Measurements from ENCODE around the gene ACTC1. TPM values are rescaled to one million over a fixed set of nuclear protein-coding genes. Genes with fewer than 3 reads are reported as not detected.

The ACTC1 gene
- total RNA-seq, 1 experiment from 2014 or later: not detected

- no peaks in the 10 kb centered on the region for H3K9me3 ChIP-seq (ENCODE audit: insufficient read depth, low read depth)
- intact Hi-C loops (cut with micrococcal nuclease; ENCODE audit: unreplicated experiment): no loop called here
- H3K4me3 ChIP-seq: no peak overlapping the region
- H3K36me3 ChIP-seq (ENCODE audit: low read depth): no peaks in the 10 kb centered on the region
- ChIA-PET POLR2A (ENCODE audit: unreplicated experiment) (no interaction called here), CTCF (no interaction called here)
- H3K79me2 ChIP-seq (ENCODE audit: low read depth): no peaks in the 10 kb centered on the region
- H3K9me2 ChIP-seq (ENCODE audit: insufficient read depth): no peaks in the 10 kb centered on the region
- H3K4me1 ChIP-seq (replicated peaks; ENCODE audit: insufficient read depth): no peaks in the 10 kb centered on the region
- H3K27me3 ChIP-seq (ENCODE audit: insufficient read depth, low read depth): peaks cover 14% of the 10 kb centered on the region
- DNase-seq: no peak
- no peak overlapping the region for H3K4me2 ChIP-seq
- TF ChIP-seq EZH2 (IDR thresholded peaks at IDR 0.05; ENCODE audit: low read depth): no peak
- TF ChIP-seq CTCF (conservative IDR thresholded peaks at IDR 0.05): no peak
- H3F3A ChIP-seq (ENCODE audit: insufficient read depth, low read depth): no peaks in the 10 kb centered on the region
- no peak overlapping the region for H2AFZ ChIP-seq
- no peak overlapping the region for H3K27ac ChIP-seq
- BruUV-seq (replicated peaks): no TSS peak
- H4K20me1 ChIP-seq (ENCODE audit: insufficient read depth): no peaks in the 10 kb centered on the region
Measured at GRCh38 chr15:34776606-34777105, 18.7 kb downstream of the ACTC1 start.

GRCh38 chr15:34773917-34774316, 21.4 kb downstream of the ACTC1 start:
- H3K4me2 ChIP-seq: no peak overlapping the region
- TF ChIP-seq CTCF (conservative IDR thresholded peaks at IDR 0.05) (no peak), EZH2 (IDR thresholded peaks at IDR 0.05; ENCODE audit: low read depth) (no peak)
- H4K20me1 ChIP-seq (ENCODE audit: insufficient read depth): no peaks in the 10 kb centered on the region
- POLR2A ChIA-PET (ENCODE audit: unreplicated experiment): no interaction called here
- H3F3A ChIP-seq (ENCODE audit: insufficient read depth, low read depth): no peaks in the 10 kb centered on the region
- H3K4me3 ChIP-seq: no peak overlapping the region
- H3K4me1 ChIP-seq (replicated peaks; ENCODE audit: insufficient read depth): no peaks in the 10 kb centered on the region
- no peaks in the 10 kb centered on the region for H3K79me2 ChIP-seq (ENCODE audit: low read depth)
- no peak for DNase-seq
- no peak overlapping the region for H2AFZ ChIP-seq
- H3K9me3 ChIP-seq (ENCODE audit: insufficient read depth, low read depth): no peaks in the 10 kb centered on the region
- no TSS peak for BruUV-seq (replicated peaks)
- H3K36me3 ChIP-seq (ENCODE audit: low read depth): no peaks in the 10 kb centered on the region
- intact Hi-C loops (cut with micrococcal nuclease; ENCODE audit: unreplicated experiment): no loop called here
- H3K27me3 ChIP-seq (ENCODE audit: insufficient read depth, low read depth): peaks cover 34% of the 10 kb centered on the region
- CTCF ChIA-PET: no interaction called here
- no peak overlapping the region for H3K27ac ChIP-seq
- no peaks in the 10 kb centered on the region for H3K9me2 ChIP-seq (ENCODE audit: insufficient read depth)

GRCh38 chr15:34773013-34773412, 22.3 kb downstream of the ACTC1 start:
- H3K9me2 ChIP-seq (ENCODE audit: insufficient read depth): no peaks in the 10 kb centered on the region
- H3K4me1 ChIP-seq (replicated peaks; ENCODE audit: insufficient read depth): no peaks in the 10 kb centered on the region
- TF ChIP-seq CTCF (conservative IDR thresholded peaks at IDR 0.05): no peak
- no peak for TF ChIP-seq EZH2 (IDR thresholded peaks at IDR 0.05; ENCODE audit: low read depth)
- no peaks in the 10 kb centered on the region for H3K36me3 ChIP-seq (ENCODE audit: low read depth)
- CTCF ChIA-PET: no interaction called here
- intact Hi-C loops (cut with micrococcal nuclease; ENCODE audit: unreplicated experiment): no loop called here
- no peaks in the 10 kb centered on the region for H3K9me3 ChIP-seq (ENCODE audit: insufficient read depth, low read depth)
- H3K27me3 ChIP-seq (ENCODE audit: insufficient read depth, low read depth): peaks cover 34% of the 10 kb centered on the region
- POLR2A ChIA-PET (ENCODE audit: unreplicated experiment): no interaction called here
- no peak overlapping the region for H3K4me2 ChIP-seq
- no peak for DNase-seq
- H4K20me1 ChIP-seq (ENCODE audit: insufficient read depth): no peaks in the 10 kb centered on the region
- no peaks in the 10 kb centered on the region for H3F3A ChIP-seq (ENCODE audit: insufficient read depth, low read depth)
- H3K27ac ChIP-seq: no peak overlapping the region
- no peak overlapping the region for H3K4me3 ChIP-seq
- no peak overlapping the region for H2AFZ ChIP-seq
- H3K79me2 ChIP-seq (ENCODE audit: low read depth): no peaks in the 10 kb centered on the region
- no TSS peak for BruUV-seq (replicated peaks)

All from PC-9 (cell line).